HG03060 (cell line): ENCODE measurements around the gene CCDC40.

Source experiments
- ATAC-seq: cut with Tn5 transposase; IDR thresholded peaks from one replicate; pipeline ENCODE4 v1.9.1; 2021; ENCODE audit warnings: low read depth, moderate number of reproducible peaks; ENCODE audit not compliant: unreplicated experiment

The CCDC40 gene

GRCh38 chr17:80018917-80019651 lies 17.4 kb upstream of the CCDC40 start:
- no peak for ATAC-seq

- no peak for ATAC-seq
These were observed 14.8 kb upstream of the CCDC40 start for GRCh38 chr17:80021600-80021999.

DNA sequence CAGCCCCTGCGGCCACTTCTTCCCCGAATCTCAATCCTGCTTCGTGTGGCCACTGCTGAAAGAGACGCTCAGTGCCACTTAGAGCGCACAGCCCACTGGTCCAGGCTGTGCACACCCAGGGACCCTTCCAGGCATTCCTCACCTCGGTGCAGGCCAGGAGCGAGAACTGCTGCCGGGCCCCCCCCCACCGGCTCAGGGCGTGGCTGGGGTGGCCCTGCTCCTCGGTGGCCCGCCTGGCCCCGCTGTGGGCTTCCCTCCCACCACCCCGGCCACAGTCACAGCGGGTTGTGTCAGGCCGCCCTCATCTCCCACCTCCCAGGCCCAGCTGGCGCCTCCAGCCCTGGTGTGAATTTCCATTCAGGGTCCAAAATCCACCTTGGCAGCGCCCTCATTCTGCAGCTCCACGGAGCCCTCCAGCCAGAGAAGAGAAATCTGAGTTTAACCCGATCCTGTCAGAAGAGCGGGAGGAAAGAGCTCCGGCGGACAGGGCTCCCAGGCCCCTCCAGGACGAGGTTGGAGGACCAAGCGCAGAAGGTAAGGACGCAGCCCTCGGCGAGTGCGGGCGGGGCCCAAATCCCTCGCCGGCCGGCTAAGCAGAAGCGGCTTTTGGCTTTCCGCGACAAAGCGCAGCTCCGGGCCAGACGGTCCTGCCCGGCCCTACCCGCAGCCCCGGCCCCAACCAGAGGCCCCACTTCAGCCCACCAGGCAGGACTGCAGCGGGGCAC lies 12.8 kb upstream of the CCDC40 start:
- ATAC-seq: no peak

DNA sequence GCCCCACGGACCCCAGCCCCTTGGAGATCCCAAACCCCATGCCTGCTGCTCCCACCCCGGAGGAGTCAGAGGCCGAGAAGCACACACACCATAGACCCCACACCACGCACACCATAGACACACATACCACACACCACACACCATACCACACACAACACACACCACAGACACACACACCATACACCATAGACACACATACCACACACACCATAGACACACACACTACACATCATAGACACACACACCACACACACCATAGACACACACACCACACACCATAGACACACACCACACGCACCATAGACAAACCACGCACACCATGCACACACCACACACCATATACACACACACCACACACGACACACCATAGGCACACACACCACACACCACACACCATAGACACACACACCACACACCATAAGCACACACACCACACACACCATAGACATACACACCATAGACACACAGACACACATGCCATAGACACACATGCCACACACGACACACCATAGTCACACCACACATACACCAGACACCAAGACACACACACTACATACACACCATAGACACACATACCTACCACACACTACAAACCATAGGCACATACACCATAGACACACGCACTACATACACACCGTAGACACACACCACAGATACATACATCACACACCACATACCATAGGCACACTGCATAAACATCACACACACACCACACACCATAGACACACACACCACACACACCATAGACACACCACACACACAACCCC lies 12.1 kb upstream of the CCDC40 start:
- ATAC-seq: no peak

- no peak for ATAC-seq
These were observed 11.3 kb upstream of the CCDC40 start for GRCh38 chr17:80025140-80025539.

- no peak for ATAC-seq
These were observed 10.6 kb upstream of the CCDC40 start for GRCh38 chr17:80025796-80026195.

DNA sequence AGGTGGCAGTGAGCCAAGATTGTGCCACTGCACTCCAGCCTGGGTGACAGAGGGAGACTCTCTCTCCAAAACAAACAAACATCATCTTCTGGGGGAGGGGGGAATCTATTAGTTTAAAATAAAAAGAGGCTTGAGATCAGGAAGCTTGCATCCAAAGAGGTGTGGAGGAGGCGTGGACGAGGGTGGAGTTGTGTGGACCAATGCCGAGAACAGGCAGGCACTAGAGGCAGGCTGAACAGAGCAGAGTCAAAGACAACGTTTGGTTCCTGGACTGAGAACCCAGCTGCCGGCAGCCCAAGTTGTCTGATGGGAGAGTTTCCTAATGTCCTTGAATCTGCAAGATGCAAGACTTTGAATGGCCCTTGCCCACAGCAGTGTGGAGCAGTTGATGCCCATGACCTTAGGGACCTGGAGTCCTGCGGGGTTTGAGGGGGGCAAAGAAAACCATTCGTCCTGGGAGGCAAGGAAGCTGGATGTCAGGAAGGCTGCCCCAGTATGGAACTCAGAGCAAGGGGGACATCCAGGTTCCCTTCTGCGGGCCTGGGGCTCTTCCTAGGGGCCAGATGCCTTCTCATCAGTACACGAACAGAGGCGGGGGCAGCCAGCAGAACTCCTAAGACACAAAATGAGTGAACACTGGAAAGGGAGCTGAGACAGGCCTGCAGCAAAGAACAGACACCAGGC lies 9.9 kb upstream of the CCDC40 start:
- no peak for ATAC-seq

- ATAC-seq: no peak
These were observed 9.4 kb upstream of the CCDC40 start for GRCh38 chr17:80027043-80027435.

DNA sequence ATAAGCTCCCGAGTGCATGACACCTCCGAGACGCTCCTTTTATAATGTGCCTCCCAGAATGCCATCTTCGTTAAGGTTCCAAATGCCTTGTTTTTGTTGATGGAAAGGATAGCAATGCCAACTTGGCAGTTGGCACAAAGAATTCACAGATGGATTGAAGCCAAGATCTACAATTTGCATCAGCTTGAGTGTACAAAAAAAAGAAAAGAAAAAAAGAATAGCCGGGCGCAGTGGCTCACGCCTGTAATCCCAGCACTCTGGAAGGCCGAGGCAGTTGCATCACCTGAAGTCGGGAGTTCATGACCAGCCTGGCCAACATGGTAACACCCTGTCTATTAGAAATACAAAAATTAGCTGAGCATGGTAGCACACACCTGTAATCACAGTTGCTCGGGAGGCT lies 8.4 kb upstream of the CCDC40 start:
- ATAC-seq: no peak

GRCh38 chr17:80029258-80029974 lies 7.0 kb upstream of the CCDC40 start:
- no peak for ATAC-seq

DNA sequence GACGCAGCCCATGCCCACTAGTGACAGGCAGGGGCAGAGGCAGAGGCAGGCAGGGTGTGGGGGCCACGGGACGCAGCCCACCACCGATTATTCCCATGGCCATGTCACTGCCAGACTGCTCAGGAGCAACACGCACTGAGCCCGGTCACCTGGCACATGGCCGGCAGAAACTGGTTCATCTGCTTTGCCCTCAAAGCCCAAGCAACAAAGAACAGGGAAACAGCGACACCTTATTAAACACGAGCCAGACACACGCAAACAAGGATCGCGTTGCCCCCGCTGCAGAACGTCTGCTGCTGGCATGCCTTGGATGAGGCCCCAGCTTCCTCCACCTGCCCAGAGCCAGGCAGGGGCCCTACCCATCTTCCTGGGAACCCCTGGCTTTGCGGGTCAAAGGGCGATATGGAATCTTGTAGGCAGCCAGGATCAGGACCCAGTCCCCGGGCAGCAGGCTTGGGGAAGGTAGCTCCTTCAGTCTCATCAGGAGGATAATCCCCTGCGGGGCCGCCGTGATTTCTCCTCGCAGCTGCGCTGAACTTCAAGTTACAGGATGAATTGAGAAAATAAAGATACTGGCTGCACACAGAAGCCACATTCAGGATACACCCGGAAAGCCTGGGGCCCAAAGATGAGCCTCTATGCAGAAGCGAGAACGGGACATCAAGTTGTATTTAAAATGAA lies 5.6 kb upstream of the CCDC40 start:
- ATAC-seq: no peak

- ATAC-seq: no peak
These were observed 4.6 kb upstream of the CCDC40 start for GRCh38 chr17:80031691-80032430.

GRCh38 chr17:80032614-80033171 lies 3.7 kb upstream of the CCDC40 start:
- no peak for ATAC-seq

DNA sequence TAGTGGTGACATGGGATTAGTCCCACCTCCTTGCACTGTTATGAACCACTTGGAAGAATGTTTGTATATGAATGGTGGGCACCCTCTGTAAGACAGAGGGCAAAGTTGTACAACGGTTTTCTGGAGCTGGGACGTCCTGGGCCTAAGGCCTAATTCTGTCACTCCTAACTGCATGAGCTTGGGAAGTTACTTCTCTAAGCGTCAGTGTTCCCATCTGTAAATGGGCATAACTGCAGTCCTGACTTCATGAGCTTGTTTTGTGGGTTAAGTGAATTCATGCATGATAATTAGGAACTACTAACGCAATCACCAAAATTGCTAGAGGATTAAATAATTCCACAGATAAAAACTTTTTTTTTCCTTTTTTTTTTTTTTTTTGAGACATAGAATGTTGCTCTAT lies 2.6 kb upstream of the CCDC40 start:
- no peak for ATAC-seq

GRCh38 chr17:80034791-80035686 lies 1.4 kb upstream of the CCDC40 start:
- ATAC-seq: no peak

GRCh38 chr17:80035687-80035936 lies 830 bp upstream of the CCDC40 start, which contains the start of gene TBC1D16:
TBC1D16 (minus strand) TSS chr17:80035872; CDS start chr17:80013547, 22,325 bp downstream.
- no peak for ATAC-seq

GRCh38 chr17:80036715-80037477 lies 454 bp downstream of the CCDC40 start:
- no peak for ATAC-seq
